SK-N-SH (cell line): Measurements from ENCODE around the gene NDUFAF4. TPM values are rescaled to one million over a fixed set of nuclear protein-coding genes. Genes with fewer than 3 reads are reported as not detected.

Source experiments
- CTCF ChIA-PET: fragments of 300-600, 350-600 bp; formaldehyde crosslinking; extraction: SDS; loops from one replicate; lab custom pipeline; 2021; lab: Yijun Ruan, JAX
- POLR2A ChIA-PET: fragments of 350-600 bp; sonication (Branson Sonifier 250); formaldehyde crosslinking; extraction: SDS; loops from one replicate; lab custom pipeline; 2020; ENCODE audit warnings: antibody characterized with exemption, inconsistent platforms; lab: Yijun Ruan, JAX
- DNase-seq: peaks from one replicate; pipeline ENCODE4 v3.0.0; 2012
- H2AFZ ChIP-seq: fragments of 200-600 bp; sonication (generic); 2 replicates; pipeline ENCODE4 v1.8.1; 2016; ENCODE audit warnings: antibody characterized with exemption, mild to moderate bottlenecking, low read depth
- H3F3A ChIP-seq: fragments of 200-600 bp; sonication (generic); replicated peaks from 2 replicates; pipeline ENCODE3; 2016; ENCODE audit warnings: antibody characterized with exemption, mild to moderate bottlenecking; ENCODE audit not compliant: insufficient read depth
- H3K27ac ChIP-seq, 2 experiments: fragments of 200-500 bp in 1 of 2; fragments of 200-600 bp in 1 of 2; sonication (Bioruptor generic) in 1 of 2; sonication (generic), shearing (Covaris generic) in 1 of 2; 2 replicates each; pipeline versions ENCODE4 v1.5.1 to v1.6.1; 2014 to 2016; ENCODE audit warnings: low read depth in 2 of 2, inconsistent platforms in 1 of 2, low read length in 1 of 2, mild to moderate bottlenecking in 1 of 2, mixed read lengths in 1 of 2
- H3K27me3 ChIP-seq: fragments of 200-600 bp; sonication (generic), shearing (Covaris generic); 2 replicates; pipeline ENCODE4 v1.6.1; 2016; ENCODE audit warnings: mixed run types; ENCODE audit not compliant: insufficient read depth
- H3K36me3 ChIP-seq, 2 experiments: fragments of 200-500 bp in 1 of 2; fragments of 200-600 bp in 1 of 2; sonication (Bioruptor generic) in 1 of 2; sonication (generic) in 1 of 2; replicated peaks in 1 of 2; 2 replicates each; pipeline versions ENCODE3 to v1.5.1; 2014 to 2016; ENCODE audit warnings: low read length in 1 of 2, mild to moderate bottlenecking in 1 of 2; ENCODE audit not compliant: insufficient read depth in 2 of 2, control insufficient read depth in 1 of 2
- H3K4me1 ChIP-seq, 2 experiments: fragments of 200-500 bp in 1 of 2; fragments of 200-600 bp in 1 of 2; sonication (Bioruptor generic) in 1 of 2; sonication (generic), shearing (Covaris generic) in 1 of 2; 2 replicates each; pipeline versions ENCODE4 v1.5.1 to v1.6.1; 2014 to 2016; ENCODE audit warnings: low read depth in 1 of 2, low read length in 1 of 2, mixed run types in 1 of 2; ENCODE audit not compliant: insufficient read depth in 2 of 2, control insufficient read depth in 1 of 2
- H3K4me2 ChIP-seq: fragments of 200-600 bp; sonication (generic), shearing (Covaris generic); 2 replicates; pipeline ENCODE4 v1.6.1; 2017; ENCODE audit warnings: mixed run types
- H3K4me3 ChIP-seq, 2 experiments: fragments of 200-500 bp in 1 of 2; fragments of 200-600 bp in 1 of 2; sonication (Bioruptor generic) in 1 of 2; sonication (generic), shearing (Covaris generic) in 1 of 2; 2 replicates each; pipeline versions ENCODE4 v1.5.1 to v1.8.1; 2014 to 2016; ENCODE audit warnings: low read depth in 2 of 2, inconsistent platforms in 1 of 2, low read length in 1 of 2, mild to moderate bottlenecking in 1 of 2, mixed read lengths in 1 of 2, moderate library complexity in 1 of 2
- H3K79me2 ChIP-seq: fragments of 200-600 bp; sonication (generic); 2 replicates; pipeline ENCODE4 v1.8.1; 2017; ENCODE audit warnings: mild to moderate bottlenecking; ENCODE audit not compliant: insufficient read depth
- H3K9ac ChIP-seq: fragments of 200-600 bp; sonication (generic); 2 replicates; pipeline ENCODE4 v1.6.1; 2017; ENCODE audit warnings: mixed run types
- H3K9me2 ChIP-seq: fragments of 200-600 bp; sonication (generic); 2 replicates; pipeline ENCODE4 v1.6.1; 2017; ENCODE audit warnings: mixed run types
- H3K9me3 ChIP-seq: fragments of 200-600 bp; sonication (generic); 2 replicates; pipeline ENCODE4 v1.6.1; 2017; ENCODE audit warnings: mixed run types, mild to moderate bottlenecking, moderate library complexity
- H4K20me1 ChIP-seq: fragments of 200-600 bp; sonication (generic); 2 replicates; pipeline ENCODE4 v1.6.1; 2017; ENCODE audit warnings: mild to moderate bottlenecking, mixed run types; ENCODE audit not compliant: insufficient read depth
- EP300 ChIP-seq, 2 experiments: IDR thresholded peaks; 2 replicates each; pipeline versions ENCODE4 v1.4.0 to v1.6.1; 2012; ENCODE audit warnings: borderline replicate concordance in 1 of 2, low read depth in 1 of 2, low read length in 1 of 2
- FOSL2 ChIP-seq: IDR thresholded peaks from 2 replicates; pipeline ENCODE4 v1.4.0; 2012; ENCODE audit warnings: low read depth, mild to moderate bottlenecking, moderate library complexity, borderline replicate concordance
- GABPA ChIP-seq: IDR thresholded peaks from 2 replicates; pipeline ENCODE4 v1.4.0; 2012; ENCODE audit warnings: low read depth, mild to moderate bottlenecking
- IRF3 ChIP-seq: fragments of 150-350 bp; IDR thresholded peaks from 2 replicates; pipeline ENCODE4 v1.6.1; 2016; ENCODE audit warnings: mild to moderate bottlenecking, low read depth, low read length
- NFIC ChIP-seq: IDR thresholded peaks from 2 replicates; pipeline ENCODE4 v1.4.0; 2012; ENCODE audit warnings: borderline replicate concordance
- RCOR1 ChIP-seq: fragments of 150-350 bp; IDR thresholded peaks from 2 replicates; pipeline ENCODE4 v1.6.1; 2017; ENCODE audit warnings: antibody characterized with exemption, low read length
- RFX5 ChIP-seq: IDR thresholded peaks from 2 replicates; pipeline ENCODE4 v1.6.1; 2012; ENCODE audit warnings: mild to moderate bottlenecking, improper control_type of control experiment, low read length
- SMC3 ChIP-seq: IDR thresholded peaks from 2 replicates; pipeline ENCODE4 v1.6.1; 2012; ENCODE audit warnings: low read depth, low read length, improper control_type of control experiment
- TAF1 ChIP-seq: IDR thresholded peaks from 2 replicates; pipeline ENCODE4 v1.6.1; 2012; ENCODE audit warnings: low read depth, mild to moderate bottlenecking, low read length, moderate library complexity, borderline replicate concordance
- TEAD4 ChIP-seq: IDR thresholded peaks from 2 replicates; pipeline ENCODE4 v1.4.0; 2012; ENCODE audit warnings: mild to moderate bottlenecking, borderline replicate concordance; ENCODE audit not compliant: insufficient read depth
- USF1 ChIP-seq: IDR thresholded peaks from 2 replicates; pipeline ENCODE4 v1.4.0; 2012; ENCODE audit warnings: low read depth, borderline replicate concordance
- ZBTB33 ChIP-seq: IDR thresholded peaks from 2 replicates; pipeline ENCODE4 v1.4.0; 2012; ENCODE audit warnings: low read depth, borderline replicate concordance
- WGBS: methylation state at CpG from one replicate; pipeline ENCODE4 v1.1.6; 2017; ENCODE audit warnings: low lambda C conversion rate; 5-methylcytosine and 5-hydroxymethylcytosine counted together
- polyA plus RNA-seq, 3 experiments: library from polyadenylated mRNA; depleted of rRNA; stranded (reverse); fragments of >200 nt; gene quantifications; 2 replicates each; pipeline ENCODE4 v1.2.3, GENCODE V29; 2012
- TF ChIP-seq, protein P1 (sequence below): IDR thresholded peaks from 2 replicates; pipeline ENCODE4 v1.6.1; 2012; ENCODE audit warnings: mild to moderate bottlenecking, low read depth, low read length, moderate library complexity
- TF ChIP-seq, protein P2 (sequence below): IDR thresholded peaks from 2 replicates; pipeline ENCODE4; 2012

Gene NDUFAF4
- polyA plus RNA-seq, 1 of the 3 experiments (the other 2 are of a cell fraction) = 16.7 TPM

GRCh38 chr6:96923400-96923799 is 25.7 kb upstream of the NDUFAF4 start (continued):
- TF ChIP-seq USF1 (no peak), TAF1 (no peak), RCOR1 (no peak), FOSL2 (no peak), GABPA (no peak), RFX5 (no peak)

- DNase-seq = no peak
- Histone ChIP-seq H3K4me3 (no peak overlapping the region), H3K27ac (no peak overlapping the region), H3K9ac (no peak overlapping the region), H3F3A (no peaks in the 10 kb centered on the region), H3K79me2 (no peaks in the 10 kb centered on the region), H3K4me1 (no peaks in the 10 kb centered on the region), H3K27me3 (no peaks in the 10 kb centered on the region), H3K36me3 (no peaks in the 10 kb centered on the region), H2AFZ (no peak overlapping the region), H3K9me2 (no peaks in the 10 kb centered on the region), H3K4me2 (no peak overlapping the region), H4K20me1 (no peaks in the 10 kb centered on the region), H3K9me3 (no peaks in the 10 kb centered on the region)
- ChIA-PET POLR2A (no interaction called here), CTCF (interaction anchor here (1.3 kb wide), 1 partner anchor 19 kb away, joined by 4 read pairs; no protein-coding TSS in a partner anchor)
- TF ChIP-seq NFIC (no peak), EP300 (IDR thresholded peaks at IDR 0.05; ENCODE audit: borderline replicate concordance in 1 of 2, low read depth in 1 of 2, low read length in 1 of 2) (no peak), TEAD4 (no peak), IRF3 (no peak), ZBTB33 (no peak), SMC3 (no peak), RFX5 (no peak)
- TF ChIP-seq, protein P1, sequence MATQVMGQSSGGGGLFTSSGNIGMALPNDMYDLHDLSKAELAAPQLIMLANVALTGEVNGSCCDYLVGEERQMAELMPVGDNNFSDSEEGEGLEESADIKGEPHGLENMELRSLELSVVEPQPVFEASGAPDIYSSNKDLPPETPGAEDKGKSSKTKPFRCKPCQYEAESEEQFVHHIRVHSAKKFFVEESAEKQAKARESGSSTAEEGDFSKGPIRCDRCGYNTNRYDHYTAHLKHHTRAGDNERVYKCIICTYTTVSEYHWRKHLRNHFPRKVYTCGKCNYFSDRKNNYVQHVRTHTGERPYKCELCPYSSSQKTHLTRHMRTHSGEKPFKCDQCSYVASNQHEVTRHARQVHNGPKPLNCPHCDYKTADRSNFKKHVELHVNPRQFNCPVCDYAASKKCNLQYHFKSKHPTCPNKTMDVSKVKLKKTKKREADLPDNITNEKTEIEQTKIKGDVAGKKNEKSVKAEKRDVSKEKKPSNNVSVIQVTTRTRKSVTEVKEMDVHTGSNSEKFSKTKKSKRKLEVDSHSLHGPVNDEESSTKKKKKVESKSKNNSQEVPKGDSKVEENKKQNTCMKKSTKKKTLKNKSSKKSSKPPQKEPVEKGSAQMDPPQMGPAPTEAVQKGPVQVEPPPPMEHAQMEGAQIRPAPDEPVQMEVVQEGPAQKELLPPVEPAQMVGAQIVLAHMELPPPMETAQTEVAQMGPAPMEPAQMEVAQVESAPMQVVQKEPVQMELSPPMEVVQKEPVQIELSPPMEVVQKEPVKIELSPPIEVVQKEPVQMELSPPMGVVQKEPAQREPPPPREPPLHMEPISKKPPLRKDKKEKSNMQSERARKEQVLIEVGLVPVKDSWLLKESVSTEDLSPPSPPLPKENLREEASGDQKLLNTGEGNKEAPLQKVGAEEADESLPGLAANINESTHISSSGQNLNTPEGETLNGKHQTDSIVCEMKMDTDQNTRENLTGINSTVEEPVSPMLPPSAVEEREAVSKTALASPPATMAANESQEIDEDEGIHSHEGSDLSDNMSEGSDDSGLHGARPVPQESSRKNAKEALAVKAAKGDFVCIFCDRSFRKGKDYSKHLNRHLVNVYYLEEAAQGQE = no peak
- TF ChIP-seq, protein P2, sequence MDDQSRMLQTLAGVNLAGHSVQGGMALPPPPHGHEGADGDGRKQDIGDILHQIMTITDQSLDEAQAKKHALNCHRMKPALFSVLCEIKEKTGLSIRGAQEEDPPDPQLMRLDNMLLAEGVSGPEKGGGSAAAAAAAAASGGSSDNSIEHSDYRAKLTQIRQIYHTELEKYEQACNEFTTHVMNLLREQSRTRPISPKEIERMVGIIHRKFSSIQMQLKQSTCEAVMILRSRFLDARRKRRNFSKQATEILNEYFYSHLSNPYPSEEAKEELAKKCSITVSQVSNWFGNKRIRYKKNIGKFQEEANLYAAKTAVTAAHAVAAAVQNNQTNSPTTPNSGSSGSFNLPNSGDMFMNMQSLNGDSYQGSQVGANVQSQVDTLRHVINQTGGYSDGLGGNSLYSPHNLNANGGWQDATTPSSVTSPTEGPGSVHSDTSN = no peak
- 84% methylated on average over 1 of the region's 1 CpG for WGBS
These were observed 19.4 kb upstream of the NDUFAF4 start for GRCh38 chr6:96917098-96917497.
